HG02970 (cell line): ENCODE results near the gene PLCZ1.
"Not testable (repeated sequence)": the region's sequence is repeated elsewhere in the genome, so short reads cannot be mapped to it uniquely, and the experiment has no call there.

Experiments used
- ATAC-seq: cut with Tn5 transposase; IDR thresholded peaks from one replicate; pipeline ENCODE4 v1.9.1; 2021; ENCODE audit warnings: mild to moderate bottlenecking, moderate library complexity, moderate number of reproducible peaks; ENCODE audit not compliant: unreplicated experiment, low FRiP score

Gene PLCZ1

GRCh38 chr12:18706798-18707197, 31.0 kb downstream of the PLCZ1 start:
- ATAC-seq = no peak

- ATAC-seq = no peak
Measured at GRCh38 chr12:18703911-18704310, 33.9 kb downstream of the PLCZ1 start.

GRCh38 chr12:18703321-18703720, 34.5 kb downstream of the PLCZ1 start:
- no peak for ATAC-seq

GRCh38 chr12:18700271-18700670, 37.5 kb downstream of the PLCZ1 start:
- no peak for ATAC-seq

- ATAC-seq = no peak
Measured at GRCh38 chr12:18696971-18697602, 40.7 kb downstream of the PLCZ1 start.

- ATAC-seq = not testable (repeated sequence)
Measured at GRCh38 chr12:18693986-18694385, 43.8 kb downstream of the PLCZ1 start.

GRCh38 chr12:18690653-18691052, 47.2 kb downstream of the PLCZ1 start:
- no peak for ATAC-seq

GRCh38 chr12:18689771-18690170, 48.0 kb downstream of the PLCZ1 start:
- no peak for ATAC-seq

GRCh38 chr12:18684430-18684829, 53.4 kb downstream of the PLCZ1 start:
- ATAC-seq = no peak

GRCh38 chr12:18683327-18684013, 54.3 kb downstream of the PLCZ1 start:
- no peak for ATAC-seq

GRCh38 chr12:18681818-18682217, 56.0 kb downstream of the PLCZ1 start:
- no peak for ATAC-seq

- no peak for ATAC-seq
Measured at GRCh38 chr12:18676996-18677588, 60.7 kb downstream of the PLCZ1 start.

- ATAC-seq = no peak
Measured at GRCh38 chr12:18676141-18676540, 61.7 kb downstream of the PLCZ1 start.

GRCh38 chr12:18658829-18659228, 79.0 kb downstream of the PLCZ1 start:
- ATAC-seq = no peak

GRCh38 chr12:18658179-18658578, 79.6 kb downstream of the PLCZ1 start:
- no peak for ATAC-seq

- no peak for ATAC-seq
Measured at GRCh38 chr12:18655351-18655750, 82.5 kb downstream of the PLCZ1 start.

GRCh38 chr12:18653465-18653864, 84.3 kb downstream of the PLCZ1 start:
- no peak for ATAC-seq

GRCh38 chr12:18652596-18652995, 85.2 kb downstream of the PLCZ1 start:
- ATAC-seq = no peak

GRCh38 chr12:18651525-18651924, 86.3 kb downstream of the PLCZ1 start:
- ATAC-seq = no peak

- no peak for ATAC-seq
Measured at GRCh38 chr12:18646286-18646890, 91.4 kb downstream of the PLCZ1 start.

- no peak for ATAC-seq
Measured at GRCh38 chr12:18644564-18644963, 93.2 kb downstream of the PLCZ1 start.
